GM12801 (cell line): ENCODE data around the gene MBTPS1.

ENCODE experiments used
- CTCF ChIP-seq: IDR thresholded peaks from one replicate; pipeline ENCODE4 v1.5.1; 2011; ENCODE audit warnings: control low read depth; ENCODE audit not compliant: insufficient read length; ENCODE audit errors: extremely low read depth

Gene MBTPS1

GRCh38 chr16:84080378-84080777, 36.4 kb downstream of the MBTPS1 start:
- no peak for TF ChIP-seq CTCF

- TF ChIP-seq CTCF = no peak
These were observed 37.1 kb downstream of the MBTPS1 start for GRCh38 chr16:84079664-84080063.

- no peak for TF ChIP-seq CTCF
These were observed 41.4 kb downstream of the MBTPS1 start for GRCh38 chr16:84075376-84075775.

- TF ChIP-seq CTCF = no peak
These were observed 42.0 kb downstream of the MBTPS1 start for GRCh38 chr16:84074721-84075120.

GRCh38 chr16:84072014-84072413, 44.7 kb downstream of the MBTPS1 start:
- TF ChIP-seq CTCF = no peak

GRCh38 chr16:84071121-84071520, 45.6 kb downstream of the MBTPS1 start:
- no peak for TF ChIP-seq CTCF

- no peak for TF ChIP-seq CTCF
These were observed 47.2 kb downstream of the MBTPS1 start for GRCh38 chr16:84069540-84069939.
